NB4 (cell line): Measurements from ENCODE around the gene MARCHF11.

Source experiments
- DNase-seq: peaks from one replicate; pipeline ENCODE4 v3.0.0; 2010; ENCODE audit warnings: low read depth
- H3K4me3 ChIP-seq: one replicate; pipeline ENCODE4 v1.5.1; 2011; ENCODE audit warnings: mild to moderate bottlenecking, low read depth, low read length, moderate library complexity
- MYC ChIP-seq: IDR thresholded peaks from 2 replicates; pipeline ENCODE4 v1.6.1; 2011; ENCODE audit warnings: low read depth, low read length
- POLR2A ChIP-seq: IDR thresholded peaks from 2 replicates; pipeline ENCODE4 v1.6.1; 2011; ENCODE audit warnings: mild to moderate bottlenecking; ENCODE audit not compliant: insufficient read length; ENCODE audit errors: extremely low read depth
- TF ChIP-seq, protein P1 (sequence below): IDR thresholded peaks from one replicate; pipeline ENCODE4 v1.5.1; 2012; ENCODE audit warnings: low read depth, low read length
- TF ChIP-seq, protein P2 (sequence below): IDR thresholded peaks from 2 replicates; pipeline ENCODE4 v1.6.1; 2011; ENCODE audit warnings: low read depth, low read length

Gene MARCHF11, protein sequence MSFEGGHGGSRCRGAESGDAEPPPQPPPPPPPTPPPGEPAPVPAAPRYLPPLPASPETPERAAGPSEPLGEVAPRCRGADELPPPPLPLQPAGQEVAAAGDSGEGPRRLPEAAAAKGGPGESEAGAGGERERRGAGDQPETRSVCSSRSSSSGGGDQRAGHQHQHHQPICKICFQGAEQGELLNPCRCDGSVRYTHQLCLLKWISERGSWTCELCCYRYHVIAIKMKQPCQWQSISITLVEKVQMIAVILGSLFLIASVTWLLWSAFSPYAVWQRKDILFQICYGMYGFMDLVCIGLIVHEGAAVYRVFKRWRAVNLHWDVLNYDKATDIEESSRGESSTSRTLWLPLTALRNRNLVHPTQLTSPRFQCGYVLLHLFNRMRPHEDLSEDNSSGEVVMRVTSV

DNA sequence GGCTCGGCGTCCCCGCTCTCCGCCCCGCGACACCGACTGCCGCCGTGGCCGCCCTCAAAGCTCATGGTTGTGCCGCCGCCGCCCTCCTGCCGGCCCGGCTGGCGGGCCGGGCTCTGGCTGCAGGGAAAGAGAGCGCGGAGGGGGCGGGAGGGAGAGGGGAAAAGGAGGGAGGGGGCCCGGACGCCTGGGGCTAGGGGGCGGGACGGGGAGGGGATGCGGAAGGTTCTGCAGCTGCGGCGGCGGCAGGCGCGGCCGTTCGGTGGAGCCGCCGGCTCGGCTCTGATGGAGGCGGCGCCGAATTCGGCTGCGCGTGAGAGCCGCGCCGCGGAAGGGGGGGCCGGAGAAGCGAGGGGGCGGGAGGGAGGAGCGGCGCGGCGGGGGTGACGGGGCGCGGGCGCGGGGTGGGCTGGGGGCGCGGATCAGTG is at the start of gene MARCHF11:
Gene MARCHF11, minus strand, starts transcription at position 281 of the 425 bp plus-strand sequence. Its CDS starts 216 bp downstream, at position 65.
- DNase-seq = no peak
- H3K4me3 ChIP-seq = no peak within 1 kb of the TSS

DNA sequence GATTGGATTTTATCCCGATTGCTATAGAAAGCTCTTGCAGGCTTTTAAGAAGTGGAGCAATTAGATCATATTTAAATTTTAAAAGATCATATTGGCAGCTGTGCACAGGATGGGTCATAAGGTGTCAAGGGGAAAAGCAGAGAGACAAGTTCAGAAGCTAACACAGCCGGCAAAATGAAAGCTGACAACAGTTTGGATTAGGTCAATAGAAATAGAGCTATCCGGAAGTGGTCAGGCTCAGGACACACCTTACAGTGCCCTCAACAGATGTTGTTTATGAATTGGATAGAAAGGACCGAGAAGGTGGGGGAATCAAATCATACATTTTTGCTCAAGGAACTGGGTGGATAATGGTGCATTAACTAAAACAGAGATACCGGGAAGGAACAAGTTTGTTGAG is 46.3 kb upstream of the MARCHF11 start:
- no peak for TF ChIP-seq MYC
- TF ChIP-seq, protein P1, sequence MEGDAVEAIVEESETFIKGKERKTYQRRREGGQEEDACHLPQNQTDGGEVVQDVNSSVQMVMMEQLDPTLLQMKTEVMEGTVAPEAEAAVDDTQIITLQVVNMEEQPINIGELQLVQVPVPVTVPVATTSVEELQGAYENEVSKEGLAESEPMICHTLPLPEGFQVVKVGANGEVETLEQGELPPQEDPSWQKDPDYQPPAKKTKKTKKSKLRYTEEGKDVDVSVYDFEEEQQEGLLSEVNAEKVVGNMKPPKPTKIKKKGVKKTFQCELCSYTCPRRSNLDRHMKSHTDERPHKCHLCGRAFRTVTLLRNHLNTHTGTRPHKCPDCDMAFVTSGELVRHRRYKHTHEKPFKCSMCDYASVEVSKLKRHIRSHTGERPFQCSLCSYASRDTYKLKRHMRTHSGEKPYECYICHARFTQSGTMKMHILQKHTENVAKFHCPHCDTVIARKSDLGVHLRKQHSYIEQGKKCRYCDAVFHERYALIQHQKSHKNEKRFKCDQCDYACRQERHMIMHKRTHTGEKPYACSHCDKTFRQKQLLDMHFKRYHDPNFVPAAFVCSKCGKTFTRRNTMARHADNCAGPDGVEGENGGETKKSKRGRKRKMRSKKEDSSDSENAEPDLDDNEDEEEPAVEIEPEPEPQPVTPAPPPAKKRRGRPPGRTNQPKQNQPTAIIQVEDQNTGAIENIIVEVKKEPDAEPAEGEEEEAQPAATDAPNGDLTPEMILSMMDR = no peak
- TF ChIP-seq POLR2A = no peak
- TF ChIP-seq, protein P2, sequence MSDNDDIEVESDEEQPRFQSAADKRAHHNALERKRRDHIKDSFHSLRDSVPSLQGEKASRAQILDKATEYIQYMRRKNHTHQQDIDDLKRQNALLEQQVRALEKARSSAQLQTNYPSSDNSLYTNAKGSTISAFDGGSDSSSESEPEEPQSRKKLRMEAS = no peak
- DNase-seq = no peak
- no peak overlapping the region for H3K4me3 ChIP-seq

More for the DNA sequence above, at the start of gene MARCHF11:
- TF ChIP-seq MYC (no peak), POLR2A (no peak)
- TF ChIP-seq, protein P2 = no peak
- TF ChIP-seq, protein P1 = no peak

DNA sequence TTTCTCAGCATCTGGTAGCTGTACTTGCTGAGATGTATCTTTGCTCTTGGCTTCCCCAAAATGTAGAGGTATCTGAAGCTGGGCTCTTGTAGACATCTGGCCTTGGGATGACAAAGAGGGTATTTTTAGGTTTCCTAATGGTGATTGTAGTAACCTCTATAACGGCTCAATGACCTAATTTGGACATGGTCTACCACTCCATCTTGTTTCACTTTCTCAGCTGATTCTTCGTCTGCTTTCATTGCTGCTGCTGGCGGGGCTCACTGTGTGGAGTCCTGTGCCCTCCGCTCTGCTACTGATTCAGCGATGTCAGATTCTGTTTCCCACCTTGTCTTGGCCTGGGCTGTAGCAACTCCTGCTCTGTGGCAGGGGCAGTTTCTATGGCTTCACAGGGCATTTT is 12.7 kb upstream of the MARCHF11 start:
- no peak overlapping the region for H3K4me3 ChIP-seq
- no peak for DNase-seq
- TF ChIP-seq POLR2A (no peak), MYC (no peak)
- TF ChIP-seq, protein P2 = no peak
- TF ChIP-seq, protein P1 = no peak

DNA sequence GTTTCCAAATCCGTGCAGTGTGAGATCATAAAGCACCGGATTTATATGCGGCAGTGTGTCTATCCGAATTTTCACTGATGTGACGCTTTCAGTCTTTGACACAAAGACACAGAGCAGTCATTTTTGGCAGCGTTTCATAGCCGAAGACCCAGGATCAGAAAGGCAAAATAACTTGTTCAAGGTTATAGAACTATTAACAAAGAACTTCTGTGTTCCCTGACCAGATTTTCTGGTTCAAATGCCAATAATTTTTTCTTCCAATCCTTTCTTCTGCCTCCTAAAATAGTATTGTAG is 1.1 kb upstream of the MARCHF11 start:
- no peak for TF ChIP-seq POLR2A
- TF ChIP-seq, protein P1 = no peak
- no peak for TF ChIP-seq MYC
- TF ChIP-seq, protein P2 = no peak
- H3K4me3 ChIP-seq = no peak overlapping the region
- no peak for DNase-seq

DNA sequence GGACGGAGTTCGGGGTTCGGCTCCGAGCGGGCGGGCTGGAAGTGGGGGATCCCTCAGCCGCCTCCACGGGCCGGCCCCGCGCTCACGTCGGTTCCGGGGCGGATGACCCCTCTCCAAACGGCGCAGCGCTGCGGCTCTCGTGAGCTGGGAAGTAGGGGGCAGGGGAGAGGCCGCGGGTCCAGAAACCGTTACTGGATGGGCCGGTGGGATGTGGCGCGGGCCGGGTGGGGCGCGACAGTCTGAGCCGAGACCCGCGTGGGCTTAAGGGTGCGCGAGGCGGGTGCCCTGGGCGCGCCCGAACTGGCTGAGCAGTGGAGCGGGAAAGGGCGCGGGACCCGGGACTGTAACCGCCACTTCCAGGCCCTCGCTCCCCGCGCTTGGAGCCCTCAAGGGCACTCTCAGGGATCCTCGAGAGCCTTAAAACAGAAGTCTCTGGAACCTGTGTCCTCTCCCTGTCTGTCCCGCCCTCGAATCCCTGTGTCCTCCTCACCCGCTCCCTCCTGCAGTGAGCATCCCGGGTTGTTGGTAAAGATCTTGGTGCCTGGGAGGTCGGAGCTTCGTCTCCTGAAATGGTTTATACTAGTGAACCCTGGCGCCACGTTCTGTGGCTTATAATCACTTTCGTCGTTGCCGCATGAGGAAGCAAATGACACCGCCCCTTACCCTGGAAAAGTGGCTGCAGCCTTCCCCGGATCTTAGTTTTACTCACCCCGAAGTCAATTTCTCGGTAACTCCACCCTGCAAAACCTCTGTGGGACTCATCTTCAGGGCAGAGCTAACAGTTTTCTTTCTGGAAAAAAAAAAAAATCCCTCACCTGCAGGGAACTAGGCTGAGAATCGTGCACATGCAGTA is 571 bp upstream of the MARCHF11 start:
- H3K4me3 ChIP-seq = no peak overlapping the region
- TF ChIP-seq, protein P2 = no peak
- TF ChIP-seq MYC = no peak
- TF ChIP-seq, protein P1 = no peak
- TF ChIP-seq POLR2A = no peak
- DNase-seq = no peak
